ENCODE results near the gene RNGTT. TPM values are rescaled to one million over a fixed set of nuclear protein-coding genes. Genes with fewer than 3 reads are reported as not detected.

The RNGTT gene
- total and polyA plus RNA-seq, 8 donors = 12.1 to 18.5 (median 15.7) TPM

- Histone ChIP-seq H3K36me3 (peaks cover 0 to 13% of the 10 kb centered on the region in 2 donors), H3K27ac (no peak overlapping the region), H3K27me3 (no peaks in the 10 kb centered on the region), H3K9me3 (peaks cover 0 to 2% of the 10 kb centered on the region in 2 donors), H3K4me1 (no peaks in the 10 kb centered on the region), H3K4me3 (no peak overlapping the region)
- ATAC-seq (no peak), DNase-seq (no peak)
- intact Hi-C loops (cut with DNase I) = no loop called here
- no peak for TF ChIP-seq CTCF (IDR thresholded peaks at IDR 0.05)
These were observed 82.0 kb downstream of the RNGTT start for GRCh38 chr6:88881451-88881850.

GRCh38 chr6:88880021-88880420 lies 83.4 kb downstream of the RNGTT start:
- ATAC-seq (no peak), DNase-seq (no peak)
- no peaks in the 10 kb centered on the region for H3K27me3 ChIP-seq
- no peak overlapping the region for H3K4me3 ChIP-seq
- no peak overlapping the region for H3K27ac ChIP-seq
- no peaks in the 10 kb centered on the region for H3K36me3 ChIP-seq
- no peak for TF ChIP-seq CTCF (IDR thresholded peaks at IDR 0.05)
- H3K4me1 ChIP-seq = no peaks in the 10 kb centered on the region
- intact Hi-C loops (cut with DNase I) = no loop called here
- no peaks in the 10 kb centered on the region for H3K9me3 ChIP-seq

- H3K27me3 ChIP-seq = no peaks in the 10 kb centered on the region
- no peaks in the 10 kb centered on the region for H3K4me1 ChIP-seq
- H3K36me3 ChIP-seq = no peaks in the 10 kb centered on the region
- no peak overlapping the region for H3K4me3 ChIP-seq
- H3K27ac ChIP-seq = no peak overlapping the region
- no peak for TF ChIP-seq CTCF (IDR thresholded peaks at IDR 0.05)
- intact Hi-C loops (cut with DNase I) = no loop called here
- ATAC-seq = no peak
- DNase-seq = no peak
- no peaks in the 10 kb centered on the region for H3K9me3 ChIP-seq
These were observed 85.5 kb downstream of the RNGTT start for GRCh38 chr6:88877893-88878292.

- no peaks in the 10 kb centered on the region for H3K36me3 ChIP-seq
- no peaks in the 10 kb centered on the region for H3K27me3 ChIP-seq
- no peaks in the 10 kb centered on the region for H3K4me1 ChIP-seq
- H3K4me3 ChIP-seq = no peak overlapping the region
- no peak overlapping the region for H3K27ac ChIP-seq
- DNase-seq (no peak), ATAC-seq (no peak)
- no peaks in the 10 kb centered on the region for H3K9me3 ChIP-seq
- intact Hi-C loops (cut with DNase I) = no loop called here
- no peak for TF ChIP-seq CTCF (IDR thresholded peaks at IDR 0.05)
These were observed 90.5 kb downstream of the RNGTT start for GRCh38 chr6:88872962-88873361.

- DNase-seq = no peak
- intact Hi-C loops (cut with DNase I) = no loop called here
- Histone ChIP-seq H3K27me3 (no peaks in the 10 kb centered on the region), H3K36me3 (no peaks in the 10 kb centered on the region), H3K27ac (no peak overlapping the region), H3K4me1 (no peaks in the 10 kb centered on the region), H3K9me3 (no peaks in the 10 kb centered on the region), H3K4me3 (no peak overlapping the region)
- no peak for TF ChIP-seq CTCF (IDR thresholded peaks at IDR 0.05)
- ATAC-seq = no peak
These were observed 91.9 kb downstream of the RNGTT start for GRCh38 chr6:88871498-88871897.

Measured in left lung (tissue), 10 donors.